Measurements from ENCODE around the gene HDGFL2. TPM values are rescaled to one million over a fixed set of nuclear protein-coding genes. Genes with fewer than 3 reads are reported as not detected.

Gene HDGFL2
- total RNA-seq, 1 experiment from 2014 or later, result 65.9 TPM

- DNase-seq (ENCODE audit: low read depth), result no peak
Observed at GRCh38 chr19:4464815-4465581, 7.1 kb upstream of the HDGFL2 start.

DNA sequence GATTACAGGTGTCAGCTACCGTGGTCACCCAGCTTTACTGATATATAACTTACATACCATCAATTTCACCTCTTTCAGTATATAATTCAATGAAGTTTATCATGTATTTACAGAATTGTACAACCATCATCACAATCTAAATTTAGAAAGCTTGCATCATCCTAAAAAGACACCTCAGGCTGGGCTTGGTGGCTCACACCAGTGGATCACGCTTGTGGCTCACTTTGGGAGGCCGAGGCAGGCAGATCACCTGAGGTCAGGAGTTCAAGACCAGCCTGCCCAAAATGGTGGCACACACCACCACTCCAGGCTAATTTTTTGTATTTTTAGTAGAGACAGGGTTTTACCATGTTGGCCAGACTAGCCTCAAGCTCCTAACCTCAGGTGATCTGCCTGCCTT is 4.3 kb upstream of the HDGFL2 start:
- DNase-seq (ENCODE audit: low read depth), result no peak

- DNase-seq (ENCODE audit: low read depth), result peak; percentile 100
Observed at GRCh38 chr19:4471403-4472173, 509 bp upstream of the HDGFL2 start.

- no peak for DNase-seq (ENCODE audit: low read depth)
Observed at GRCh38 chr19:4473011-4473762, 1.1 kb downstream of the HDGFL2 start.

- DNase-seq (ENCODE audit: low read depth), result no peak
Observed at GRCh38 chr19:4473763-4474513, 1.8 kb downstream of the HDGFL2 start.

- DNase-seq (ENCODE audit: low read depth), result peak; percentile 26
Observed at GRCh38 chr19:4474514-4475022, 2.5 kb downstream of the HDGFL2 start.

DNA sequence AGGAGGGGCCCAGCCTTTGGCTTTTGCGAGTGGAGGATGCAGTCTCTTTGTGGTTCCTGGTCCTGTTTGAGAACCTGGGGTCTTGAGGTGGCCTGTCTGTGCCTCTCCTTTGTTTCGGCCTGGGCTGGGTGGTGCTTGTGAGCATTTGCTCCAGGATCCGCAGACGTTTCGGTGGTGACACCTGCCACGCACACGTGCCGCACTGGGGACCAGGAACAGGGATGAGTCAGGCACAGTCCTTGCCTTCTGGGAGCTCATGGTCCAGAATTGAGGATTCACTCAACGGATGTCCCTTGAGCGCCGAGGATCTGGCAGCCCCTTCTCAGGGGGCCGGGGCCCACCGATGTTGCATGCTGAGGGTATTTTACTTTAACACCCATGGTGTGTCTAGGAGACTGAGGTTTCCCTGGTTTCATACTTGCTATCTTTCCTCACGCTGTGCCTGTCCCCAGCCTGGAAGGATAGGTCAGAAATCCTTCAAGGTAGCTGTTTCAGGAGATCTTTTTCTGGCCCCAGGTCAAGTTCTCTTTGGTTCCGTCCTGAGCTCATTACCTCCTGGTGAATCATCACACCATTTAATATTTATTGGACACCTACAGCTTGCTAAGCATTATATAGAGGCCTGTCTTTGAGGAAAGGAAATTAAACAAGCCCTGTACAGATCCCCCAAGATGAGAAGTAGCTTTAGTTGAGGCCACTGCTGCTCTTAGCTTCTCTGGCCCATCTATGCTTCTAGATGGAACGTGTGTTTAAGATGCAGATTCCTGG is 5.1 kb downstream of the HDGFL2 start:
- no peak for DNase-seq (ENCODE audit: low read depth)

DNA sequence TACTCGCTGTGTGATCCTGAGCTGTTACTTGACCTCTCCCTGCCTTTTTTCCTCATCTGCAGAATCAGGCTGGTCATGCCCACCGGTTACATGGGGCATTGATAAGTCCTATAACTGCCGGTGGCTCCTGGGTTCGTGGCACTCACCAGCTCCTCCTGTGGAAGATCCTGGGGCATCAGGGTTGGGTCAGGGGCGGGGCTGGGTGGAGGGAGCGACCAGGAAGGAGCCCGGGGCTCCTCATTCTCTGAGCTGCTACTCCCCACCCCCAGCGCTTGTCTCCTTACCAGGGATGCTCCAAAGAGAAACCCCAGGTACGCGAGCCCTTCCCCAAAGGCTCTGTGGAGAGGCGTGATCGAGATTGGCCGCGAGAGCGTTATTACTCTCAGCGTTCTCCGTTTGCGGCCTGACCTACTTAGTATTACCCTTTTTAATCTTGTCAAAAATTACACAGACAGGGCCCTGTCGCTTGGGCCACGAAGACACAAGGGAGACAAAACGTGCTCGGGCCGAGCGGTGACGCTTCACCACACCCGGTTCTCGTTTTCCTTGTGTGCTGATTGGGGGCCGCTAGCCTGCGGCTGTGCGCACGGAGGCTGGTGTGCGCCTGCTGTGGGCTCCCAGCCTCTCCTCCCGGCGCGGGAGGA is 10.7 kb downstream of the HDGFL2 start:
- DNase-seq (ENCODE audit: low read depth), result no peak

DNA sequence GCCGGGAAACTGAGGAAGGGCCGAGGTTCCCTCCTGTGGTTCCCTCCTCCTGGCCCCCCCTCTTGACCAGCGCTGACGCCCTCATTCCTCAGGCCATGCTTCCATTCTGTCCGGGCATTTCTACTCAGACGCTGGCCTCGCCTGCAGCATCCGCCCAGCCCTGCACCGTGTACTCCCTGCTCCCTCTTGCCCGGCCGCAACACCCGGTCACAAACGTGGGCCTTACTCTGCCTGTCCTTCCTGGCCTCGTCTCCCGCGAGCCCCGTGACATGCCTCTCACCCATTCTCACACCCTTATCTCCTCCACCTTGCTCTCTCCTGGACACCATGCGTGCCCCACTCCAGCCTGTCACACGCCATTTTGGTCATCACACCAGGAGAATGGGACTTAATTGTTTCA is 11.3 kb downstream of the HDGFL2 start:
- DNase-seq (ENCODE audit: low read depth), result no peak

GRCh38 chr19:4487572-4487971 is 15.5 kb downstream of the HDGFL2 start:
- no peak for DNase-seq (ENCODE audit: low read depth)

GRCh38 chr19:4488496-4488895 is 16.4 kb downstream of the HDGFL2 start:
- no peak for DNase-seq (ENCODE audit: low read depth)

DNA sequence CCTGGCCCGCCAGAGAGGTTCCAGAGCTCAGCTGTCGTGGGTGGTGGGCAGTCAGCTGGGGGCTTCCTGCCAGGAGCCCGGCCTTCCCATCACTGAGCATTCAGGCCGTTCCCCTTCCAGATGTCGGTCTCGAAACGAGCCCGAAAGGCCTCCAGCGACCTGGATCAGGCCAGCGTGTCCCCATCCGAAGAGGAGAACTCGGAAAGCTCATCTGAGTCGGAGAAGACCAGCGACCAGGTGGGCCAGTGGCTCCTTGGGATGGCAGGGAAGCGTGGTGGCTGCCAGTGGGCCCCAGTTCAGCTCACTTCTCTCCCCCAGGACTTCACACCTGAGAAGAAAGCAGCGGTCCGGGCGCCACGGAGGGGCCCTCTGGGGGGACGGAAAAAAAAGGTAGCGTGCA is 19.3 kb downstream of the HDGFL2 start:
- DNase-seq (ENCODE audit: low read depth), result no peak

- no peak for DNase-seq (ENCODE audit: low read depth)
Observed at GRCh38 chr19:4492337-4493103, 20.4 kb downstream of the HDGFL2 start.

GRCh38 chr19:4493104-4493928 is 21.2 kb downstream of the HDGFL2 start:
- no peak for DNase-seq (ENCODE audit: low read depth)

DNA sequence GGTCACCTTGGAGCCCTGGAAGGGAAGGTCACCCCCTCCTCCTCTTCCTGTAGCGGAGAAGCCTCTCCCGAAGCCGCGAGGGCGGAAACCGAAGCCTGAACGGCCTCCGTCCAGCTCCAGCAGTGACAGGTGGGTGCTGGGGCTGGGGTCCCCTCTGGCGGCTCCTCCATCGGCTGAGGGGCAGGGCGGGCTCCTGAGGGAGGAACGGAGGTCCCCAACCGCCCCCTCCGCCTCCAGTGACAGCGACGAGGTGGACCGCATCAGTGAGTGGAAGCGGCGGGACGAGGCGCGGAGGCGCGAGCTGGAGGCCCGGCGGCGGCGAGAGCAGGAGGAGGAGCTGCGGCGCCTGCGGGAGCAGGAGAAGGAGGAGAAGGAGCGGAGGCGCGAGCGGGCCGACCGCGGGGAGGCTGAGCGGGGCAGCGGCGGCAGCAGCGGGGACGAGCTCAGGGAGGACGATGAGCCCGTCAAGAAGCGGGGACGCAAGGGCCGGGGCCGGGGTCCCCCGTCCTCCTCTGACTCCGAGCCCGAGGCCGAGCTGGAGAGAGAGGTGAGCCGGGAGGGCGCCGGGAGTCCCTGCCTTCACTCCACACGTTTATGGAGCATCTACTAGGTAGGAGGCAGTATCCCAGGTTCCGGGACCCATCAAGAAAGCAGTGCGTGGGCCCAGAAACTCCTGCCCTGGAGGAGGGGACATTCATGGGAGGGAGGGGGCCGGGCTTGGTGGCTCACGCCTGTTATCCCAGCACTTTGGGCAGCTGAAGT is 22.0 kb downstream of the HDGFL2 start:
- DNase-seq (ENCODE audit: low read depth), result no peak

- DNase-seq (ENCODE audit: low read depth), result no peak
Observed at GRCh38 chr19:4494691-4495064, 22.6 kb downstream of the HDGFL2 start.

DNA sequence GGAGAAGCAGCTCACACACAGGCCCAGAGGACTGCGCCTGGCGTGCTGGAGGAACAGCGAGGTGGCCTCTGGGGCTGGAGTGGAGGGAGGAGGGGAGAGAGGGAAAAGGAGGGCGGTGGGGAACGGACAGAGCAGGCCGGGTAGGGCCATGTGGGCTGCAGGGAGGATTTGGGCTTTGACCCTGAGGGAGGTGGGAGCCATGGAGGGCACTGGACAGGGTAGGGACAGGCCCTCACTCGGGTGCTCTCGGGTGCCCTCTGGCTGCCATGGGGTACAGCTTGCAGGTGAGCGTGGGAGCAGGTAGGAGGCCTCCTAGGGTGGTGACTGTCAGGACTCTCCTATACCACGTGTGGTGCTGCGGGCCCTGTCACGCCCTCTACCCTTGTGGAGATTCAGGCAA is 23.4 kb downstream of the HDGFL2 start:
- DNase-seq (ENCODE audit: low read depth), result no peak

GRCh38 chr19:4496304-4496703 is 24.2 kb downstream of the HDGFL2 start:
- no peak for DNase-seq (ENCODE audit: low read depth)
